ENCODE measurements around the gene C1orf105.

GRCh38 chr1:172376431-172376830, 44.1 kb upstream of the C1orf105 start:
- TF ChIP-seq, protein P1, sequence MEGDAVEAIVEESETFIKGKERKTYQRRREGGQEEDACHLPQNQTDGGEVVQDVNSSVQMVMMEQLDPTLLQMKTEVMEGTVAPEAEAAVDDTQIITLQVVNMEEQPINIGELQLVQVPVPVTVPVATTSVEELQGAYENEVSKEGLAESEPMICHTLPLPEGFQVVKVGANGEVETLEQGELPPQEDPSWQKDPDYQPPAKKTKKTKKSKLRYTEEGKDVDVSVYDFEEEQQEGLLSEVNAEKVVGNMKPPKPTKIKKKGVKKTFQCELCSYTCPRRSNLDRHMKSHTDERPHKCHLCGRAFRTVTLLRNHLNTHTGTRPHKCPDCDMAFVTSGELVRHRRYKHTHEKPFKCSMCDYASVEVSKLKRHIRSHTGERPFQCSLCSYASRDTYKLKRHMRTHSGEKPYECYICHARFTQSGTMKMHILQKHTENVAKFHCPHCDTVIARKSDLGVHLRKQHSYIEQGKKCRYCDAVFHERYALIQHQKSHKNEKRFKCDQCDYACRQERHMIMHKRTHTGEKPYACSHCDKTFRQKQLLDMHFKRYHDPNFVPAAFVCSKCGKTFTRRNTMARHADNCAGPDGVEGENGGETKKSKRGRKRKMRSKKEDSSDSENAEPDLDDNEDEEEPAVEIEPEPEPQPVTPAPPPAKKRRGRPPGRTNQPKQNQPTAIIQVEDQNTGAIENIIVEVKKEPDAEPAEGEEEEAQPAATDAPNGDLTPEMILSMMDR (IDR thresholded peaks at IDR 0.05 in 8 of 11, conservative IDR thresholded peaks at IDR 0.05 in 3 of 11): no peak
- no peak for TF ChIP-seq POLR2AphosphoS5 (IDR thresholded peaks at IDR 0.05)

All from spleen (tissue), 7 donors.